ENCODE measurements around the gene RNASE13.

Gene RNASE13, protein sequence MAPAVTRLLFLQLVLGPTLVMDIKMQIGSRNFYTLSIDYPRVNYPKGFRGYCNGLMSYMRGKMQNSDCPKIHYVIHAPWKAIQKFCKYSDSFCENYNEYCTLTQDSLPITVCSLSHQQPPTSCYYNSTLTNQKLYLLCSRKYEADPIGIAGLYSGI

DNA sequence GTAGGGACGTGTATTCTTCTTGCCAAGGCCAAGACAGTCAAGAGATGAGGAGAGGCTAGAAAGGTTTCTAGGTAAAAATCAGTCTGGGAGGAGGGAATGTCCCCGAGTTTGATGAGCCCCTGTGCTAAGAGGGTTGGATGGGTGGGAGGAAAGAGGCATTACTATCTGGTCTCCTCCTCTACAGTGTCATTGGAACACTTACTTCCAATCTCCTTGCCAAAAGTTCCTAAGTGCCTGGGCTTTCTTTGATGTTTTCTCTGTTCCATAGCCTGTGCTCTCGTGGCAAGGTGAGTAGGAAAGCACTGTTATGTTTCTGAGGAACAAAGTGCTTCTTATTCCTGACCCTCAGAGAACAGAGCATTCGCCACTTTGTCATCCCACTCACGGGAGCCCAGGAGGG lies at the start of gene RNASE13:
RNASE13 (minus strand) TSS at position 101 of the 400 bp plus-strand sequence. CDS start 519 bp downstream, outside the sequence.
- no peak for DNase-seq (ENCODE audit: extremely low read depth in 1 of 2, low read depth in 1 of 2)

- no peak for DNase-seq (ENCODE audit: extremely low read depth in 1 of 2, low read depth in 1 of 2)
Observed at GRCh38 chr14:21084396-21084795, 49.8 kb upstream of the RNASE13 start.

DNA sequence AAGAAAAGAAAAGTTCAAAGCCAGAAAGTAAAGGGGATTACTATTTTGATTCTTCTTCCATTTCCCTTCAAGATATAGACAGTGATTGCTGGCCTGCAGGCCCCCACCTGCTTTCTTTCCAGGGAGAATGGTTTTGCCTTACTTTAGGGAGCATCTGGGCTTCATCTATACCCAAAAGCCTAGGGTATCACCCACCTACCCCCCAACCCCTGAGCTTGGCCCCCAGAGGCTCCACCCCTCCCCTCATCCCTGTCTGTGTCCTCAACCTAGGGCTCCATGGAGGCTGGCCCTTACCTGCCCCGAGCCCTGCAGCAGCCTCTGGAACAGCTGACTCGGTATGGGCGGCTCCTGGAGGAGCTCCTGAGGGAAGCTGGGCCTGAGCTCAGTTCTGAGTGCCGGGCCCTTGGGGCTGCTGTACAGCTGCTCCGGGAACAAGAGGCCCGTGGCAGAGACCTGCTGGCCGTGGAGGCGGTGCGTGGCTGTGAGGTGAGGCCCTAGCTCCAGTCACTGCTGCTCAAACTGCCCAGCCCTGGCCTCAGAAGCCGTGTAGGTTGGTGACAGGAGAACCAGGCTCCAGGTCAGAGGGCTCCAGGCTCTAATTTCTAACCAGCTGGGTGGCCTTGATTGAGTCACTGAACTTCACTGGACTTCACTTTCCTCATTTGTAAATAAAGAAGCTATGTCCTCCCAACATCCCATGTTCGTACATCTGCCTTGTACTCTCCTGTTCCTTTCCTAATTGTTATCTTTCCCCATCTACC lies 49.1 kb upstream of the RNASE13 start:
- no peak for DNase-seq (ENCODE audit: extremely low read depth in 1 of 2, low read depth in 1 of 2)

- DNase-seq (ENCODE audit: extremely low read depth in 1 of 2, low read depth in 1 of 2) = no peak
Observed at GRCh38 chr14:21081521-21082142, 47.0 kb upstream of the RNASE13 start.

- DNase-seq (ENCODE audit: extremely low read depth in 1 of 2, low read depth in 1 of 2) = no peak
Observed at GRCh38 chr14:21078726-21079125, 44.1 kb upstream of the RNASE13 start.

DNA sequence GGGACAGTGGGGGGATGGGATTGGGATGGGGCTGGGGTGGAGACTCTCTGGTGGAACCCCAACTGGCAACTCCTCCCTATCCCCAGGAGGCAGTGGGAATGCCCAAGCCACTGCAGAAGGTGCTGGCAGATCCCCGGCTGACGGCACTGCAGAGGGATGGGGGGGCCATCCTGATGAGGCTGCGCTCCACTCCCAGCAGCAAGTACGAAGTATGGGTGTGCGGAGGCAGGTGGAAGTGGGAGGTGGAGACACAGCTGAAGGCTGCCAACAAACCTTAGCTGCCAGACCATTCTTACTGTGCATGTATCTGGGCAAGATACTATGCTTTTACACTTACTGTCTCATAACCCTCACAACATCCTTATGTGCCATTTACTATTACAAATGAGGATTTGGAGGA lies 43.7 kb upstream of the RNASE13 start:
- no peak for DNase-seq (ENCODE audit: extremely low read depth in 1 of 2, low read depth in 1 of 2)

DNA sequence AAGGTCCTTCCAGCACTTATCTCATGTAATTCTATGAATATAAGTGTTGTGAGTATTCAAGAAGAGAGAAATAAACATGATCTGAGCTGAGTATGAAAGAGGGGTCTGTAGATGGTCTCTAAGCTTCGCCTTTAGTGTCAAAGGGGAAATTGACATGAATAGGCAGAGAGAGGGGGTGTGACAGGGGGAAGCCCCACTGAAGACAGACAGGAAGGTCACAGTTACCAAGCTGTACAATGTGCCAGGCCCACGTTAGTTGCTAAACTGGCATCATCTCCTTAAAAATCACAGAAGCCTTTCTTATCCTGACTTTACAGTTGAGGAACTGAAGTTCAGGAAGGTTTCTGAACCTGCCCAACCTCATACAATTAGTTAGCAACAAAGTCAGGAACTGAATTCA lies 43.1 kb upstream of the RNASE13 start:
- DNase-seq (ENCODE audit: extremely low read depth in 1 of 2, low read depth in 1 of 2) = no peak

DNA sequence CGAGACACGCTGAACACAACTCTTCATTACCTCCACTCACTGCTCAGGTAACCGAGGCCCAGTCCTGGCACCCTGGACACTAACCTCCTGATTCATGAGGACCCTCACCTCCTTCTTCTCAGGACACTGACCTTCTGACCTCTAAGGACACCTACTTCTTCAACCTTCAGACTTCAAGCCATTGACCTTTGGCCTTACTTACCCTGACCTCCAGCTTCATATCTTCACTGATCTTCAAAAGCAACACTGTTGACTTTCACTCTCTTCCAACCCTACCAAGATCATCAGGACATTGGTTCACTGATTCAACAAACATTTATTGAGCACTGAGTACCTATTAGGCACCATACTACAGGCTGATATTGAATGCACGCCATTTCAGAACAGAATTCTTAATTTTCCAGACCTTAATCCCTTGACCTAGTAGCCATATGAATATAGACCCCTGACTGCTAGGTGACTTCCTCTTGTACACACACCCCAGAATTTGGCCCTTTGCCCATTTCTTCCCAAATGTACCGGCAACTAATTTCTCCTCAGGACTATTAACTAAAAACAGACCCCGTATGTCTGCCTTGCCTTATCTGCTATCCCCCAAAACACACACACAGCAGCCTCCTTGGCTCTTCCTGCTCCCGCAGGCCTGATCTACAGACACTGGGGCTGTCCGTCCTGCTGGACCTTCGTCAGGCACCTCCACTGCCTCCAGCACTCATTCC lies 41.3 kb upstream of the RNASE13 start:
- no peak for DNase-seq (ENCODE audit: extremely low read depth in 1 of 2, low read depth in 1 of 2)

GRCh38 chr14:21074398-21075272 lies 40.0 kb upstream of the RNASE13 start:
- no peak for DNase-seq (ENCODE audit: extremely low read depth in 1 of 2, low read depth in 1 of 2)

- no peak for DNase-seq (ENCODE audit: extremely low read depth in 1 of 2, low read depth in 1 of 2)
Observed at GRCh38 chr14:21073921-21074320, 39.3 kb upstream of the RNASE13 start.

- DNase-seq (ENCODE audit: extremely low read depth in 1 of 2, low read depth in 1 of 2) = no peak
Observed at GRCh38 chr14:21072781-21073339, 38.3 kb upstream of the RNASE13 start.

DNA sequence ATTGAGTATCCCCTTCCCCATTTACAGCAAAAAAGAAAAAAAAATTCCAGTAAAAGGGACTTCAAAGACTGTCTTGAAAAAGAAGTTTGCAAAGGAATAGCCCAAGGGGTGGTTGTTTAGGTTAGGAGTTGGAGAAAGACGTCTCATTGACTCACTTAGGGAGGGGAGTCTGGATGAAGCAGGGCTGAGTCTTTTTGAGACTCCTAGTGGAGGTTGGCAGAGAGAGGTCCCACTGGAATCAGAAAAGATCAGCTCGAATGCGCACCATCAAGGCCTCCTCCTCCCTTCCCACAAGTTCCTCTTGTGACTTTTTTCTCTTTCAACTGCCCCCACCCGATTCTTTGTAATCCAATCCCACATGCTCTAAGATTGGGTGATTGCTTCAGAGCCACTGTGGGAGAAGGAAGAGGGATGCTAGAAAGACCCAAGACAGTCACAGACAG lies 37.4 kb upstream of the RNASE13 start:
- DNase-seq (ENCODE audit: extremely low read depth in 1 of 2, low read depth in 1 of 2) = no peak

GRCh38 chr14:21071225-21072030 lies 36.8 kb upstream of the RNASE13 start:
- DNase-seq (ENCODE audit: extremely low read depth in 1 of 2, low read depth in 1 of 2) = peak in 1 of 2 donors; percentile 16

DNA sequence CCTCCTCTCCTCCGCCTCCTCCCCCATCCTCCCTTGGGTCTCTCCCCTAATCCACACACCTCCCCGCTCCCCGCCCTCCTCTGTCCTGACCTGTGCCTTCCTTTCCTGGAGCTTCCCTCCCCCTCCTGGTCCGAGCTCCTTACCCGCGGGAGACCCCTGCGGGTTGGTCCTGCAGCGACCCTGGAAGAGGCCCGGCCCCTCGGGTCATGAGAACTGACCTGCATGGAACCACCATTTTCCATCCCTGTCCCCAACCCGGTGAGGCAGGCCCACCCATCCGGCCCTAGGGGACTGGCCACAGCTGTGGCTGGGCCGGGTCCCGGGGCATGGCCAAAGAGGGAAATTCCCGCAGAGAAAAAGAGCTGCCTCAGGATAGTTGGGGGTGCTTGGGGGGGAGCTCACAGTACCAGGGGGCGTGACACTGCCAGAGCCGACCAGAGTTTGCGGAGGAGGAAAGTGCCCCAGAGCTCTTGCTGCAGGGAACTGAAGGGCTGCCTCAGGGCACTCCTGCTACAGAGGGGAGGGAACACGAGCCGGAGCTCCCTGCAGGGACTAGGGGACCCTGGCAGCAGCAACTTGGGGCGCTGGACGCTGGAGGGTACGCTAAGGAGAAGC lies 36.1 kb upstream of the RNASE13 start:
- DNase-seq (ENCODE audit: extremely low read depth in 1 of 2, low read depth in 1 of 2) = no peak

- DNase-seq (ENCODE audit: extremely low read depth in 1 of 2, low read depth in 1 of 2) = no peak
Observed at GRCh38 chr14:21070083-21070609, 35.5 kb upstream of the RNASE13 start, which contains the start of gene ARHGEF40. Gene ARHGEF40 (plus strand): TSS chr14:21070304. CDS start chr14:21070397, 93 bp downstream.

DNA sequence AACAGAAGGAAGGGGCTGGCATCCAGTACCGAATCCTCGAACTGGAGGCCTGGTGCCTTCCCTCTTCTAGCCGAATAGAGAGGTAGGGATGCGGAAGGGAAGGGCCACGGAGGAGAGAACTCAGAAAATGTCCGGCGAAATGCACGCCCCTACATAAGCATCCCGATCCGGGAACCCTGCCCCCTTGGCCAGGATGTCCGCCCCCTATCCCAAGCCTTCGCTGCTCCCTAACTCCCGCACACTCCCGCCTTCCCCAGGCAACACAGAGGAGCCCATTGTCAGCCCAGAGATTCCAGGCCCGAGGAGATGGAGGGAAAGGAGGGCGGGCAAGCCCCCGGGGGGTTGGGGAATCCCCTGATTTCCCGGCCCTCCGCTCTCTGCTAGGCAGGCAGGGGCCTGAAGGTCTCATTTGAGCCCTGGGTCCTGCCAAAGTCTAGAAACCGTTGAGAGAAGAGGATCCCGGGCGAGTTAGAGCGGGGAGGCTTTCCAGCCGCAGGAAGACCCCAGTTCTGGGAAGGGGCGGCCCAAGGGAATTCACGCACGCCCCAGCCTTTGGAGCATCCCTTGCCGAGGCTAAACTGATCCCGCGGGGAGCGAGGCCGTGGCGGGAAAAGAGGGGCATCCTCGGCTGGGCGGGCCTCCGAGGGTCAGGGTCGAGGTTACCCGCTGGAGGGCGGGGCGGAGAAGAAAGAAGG lies 34.9 kb upstream of the RNASE13 start:
- no peak for DNase-seq (ENCODE audit: extremely low read depth in 1 of 2, low read depth in 1 of 2)

GRCh38 chr14:21068521-21069387 lies 34.1 kb upstream of the RNASE13 start:
- DNase-seq (ENCODE audit: extremely low read depth in 1 of 2, low read depth in 1 of 2) = no peak

Measured in stimulated activated CD8-positive, alpha-beta memory T cell treated with anti-CD3 and anti-CD28 coated beads, Interleukin-7, amount 100 ng/mL, for 48 hours (primary cell).